Measurements from ENCODE around the gene CNR2.

- TF ChIP-seq CTCF (conservative IDR thresholded peaks at IDR 0.05; ENCODE audit: low read depth in 2 of 2) (no peak), POLR2AphosphoS5 (IDR thresholded peaks at IDR 0.05; ENCODE audit: low read depth) (no peak), EZH2phosphoT487 (IDR thresholded peaks at IDR 0.05; ENCODE audit: unreplicated experiment) (no peak), REST (IDR thresholded peaks at IDR 0.05; ENCODE audit: unreplicated experiment) (no peak)
Observed at GRCh38 chr1:23872421-23872820, 40.7 kb downstream of the CNR2 start.

Data from GM23338 (cell line).